Spleen (tissue), 11 donors: ENCODE results near the gene KMT5C. TPM values are rescaled to one million over a fixed set of nuclear protein-coding genes. Genes with fewer than 3 reads are reported as not detected.

Source experiments
- DNase-seq: peaks from one replicate; pipeline ENCODE4 v3.0.0-alpha.2; 2020
- H3K27ac ChIP-seq, 8 donors: fragments of 200-600 bp; sonication (generic) in 7 of 8; 1 replicate in 4 of 8; 2 replicates in 4 of 8; pipeline versions ENCODE4 v1.5.0 to v1.8.0; 2016 to 2021; ENCODE audit warnings: inconsistent platforms in 4 of 8, mild to moderate bottlenecking in 4 of 8, moderate library complexity in 1 of 8
- H3K27me3 ChIP-seq, 7 donors: fragments of 200-600 bp; sonication (generic) in 6 of 7; replicated peaks in 1 of 7; 1 replicate in 4 of 7; 2 replicates in 3 of 7; pipeline versions ENCODE4 v1.5.0 to v1.8.0; 2016 to 2021; ENCODE audit warnings: inconsistent platforms in 3 of 7, mild to moderate bottlenecking in 1 of 7
- H3K36me3 ChIP-seq, 6 donors: fragments of 200-600 bp; sonication (generic) in 5 of 6; 1 replicate in 4 of 6; 2 replicates in 2 of 6; pipeline versions ENCODE4 v1.5.0 to v1.8.0; 2016 to 2021; ENCODE audit warnings: inconsistent platforms in 2 of 6
- H3K4me1 ChIP-seq, 6 donors: fragments of 200-600 bp; sonication (generic) in 5 of 6; 1 replicate in 3 of 6; 2 replicates in 3 of 6; pipeline versions ENCODE4 v1.5.0 to v1.8.0; 2016 to 2021; ENCODE audit warnings: inconsistent platforms in 3 of 6
- H3K4me3 ChIP-seq, 8 donors: fragments of 200-600 bp; sonication (generic) in 7 of 8; 1 replicate in 4 of 8; 2 replicates in 4 of 8; pipeline versions ENCODE4 v1.5.0 to v1.8.0; 2016 to 2021; ENCODE audit warnings: inconsistent platforms in 4 of 8, mild to moderate bottlenecking in 4 of 8, moderate library complexity in 2 of 8
- H3K9me3 ChIP-seq, 8 donors: fragments of 200-600 bp; sonication (generic) in 7 of 8; 1 replicate in 4 of 8; 2 replicates in 4 of 8; pipeline versions ENCODE4 v1.5.0 to v1.8.0; 2016 to 2021; ENCODE audit warnings: inconsistent platforms in 4 of 8
- POLR2A ChIP-seq, 3 donors: fragments of 450-650 bp; IDR thresholded peaks; one replicate each; pipeline ENCODE4 v1.5.1; 2017; ENCODE audit warnings: antibody characterized with exemption in 3 of 3, mild to moderate bottlenecking in 1 of 3
- POLR2AphosphoS5 ChIP-seq, 3 donors: sonication (generic); formaldehyde crosslinking; IDR thresholded peaks; one replicate each; pipeline ENCODE4 v1.5.1; 2017; ENCODE audit warnings: antibody characterized with exemption in 3 of 3
- WGBS, 5 donors: extraction: QIAGEN DNeasy Blood & Tissue Kit in 3 of 5; methylation state at CpG; one replicate each; pipeline versions ENCODE4 v1.1.5 to v1.1.7; 2013 to 2018; 5-methylcytosine and 5-hydroxymethylcytosine counted together
- intact Hi-C: fragments of 100-400 bp; cut with DNase I; formaldehyde crosslinking; loops from one replicate; pipeline ENCODE4 v1.15.0; 2023; ENCODE audit warnings: low total_unique reads
- polyA plus RNA-seq, 3 donors: library from polyadenylated mRNA; stranded (reverse); fragments of 200-250 nt; gene quantifications; one replicate each; pipeline ENCODE4 v1.2.1, GENCODE V29; 2013
- total RNA-seq, 7 donors: library from RNA; depleted of rRNA in 3 of 7; stranded (reverse); fragments of >200 nt in 3 of 7; fragmentation: NEBNext Ultra II Directional in 4 of 7; extraction: Animal tissue kit (Norgen Biotek cat#: 25700) in 4 of 7; gene quantifications; one replicate each; pipeline versions ENCODE4 v1.1.0 to v1.2.1, GENCODE V29; 2016 to 2021
- TF ChIP-seq, protein P1 (sequence below), 11 experiments: fragments of 200-600 bp in 7 of 11; fragments of 450-650 bp in 4 of 11; sonication (generic) in 4 of 11; IDR thresholded peaks in 8 of 11; conservative IDR thresholded peaks in 3 of 11; 1 replicate in 7 of 11; 2 replicates in 4 of 11; pipeline versions ENCODE4 v1.4.0 to v1.8.0; 2016 to 2021; ENCODE audit warnings: antibody characterized with exemption in 11 of 11, inconsistent platforms in 4 of 11, mild to moderate bottlenecking in 1 of 11
- donor health status: healthy with polysubstance abuse.
- donor health status: DM: no; HTN: no; CAD: no; lungs with moderate emphysema.
- donor health status: DM: no; HTN: no; CAD: no.
- donor health status: Bipolar disorder and iron deficiency.
- donor health status: healthy.
- donor health status: DM: no; HTN: no; CAD: no.
- donor health status: DM: yes; HTN: yes; CAD: no.

KMT5C gene
- total and polyA plus RNA-seq, 10 donors, result 5.7 to 18.1 (median 12.2) TPM

GRCh38 chr19:55368106-55368505, 28.4 kb downstream of the KMT5C start:
- Histone ChIP-seq H3K27ac (no peak overlapping the region), H3K27me3 (peaks cover 5 to 76% (median 50%) of the 10 kb centered on the region in 7 donors), H3K4me3 (no peak overlapping the region), H3K9me3 (no peaks in the 10 kb centered on the region), H3K4me1 (peaks cover 0 to 21% (median 15%) of the 10 kb centered on the region in 6 donors), H3K36me3 (no peaks in the 10 kb centered on the region)
- DNase-seq, result no peak
- intact Hi-C loops, result no loop called here
- TF ChIP-seq, protein P1, sequence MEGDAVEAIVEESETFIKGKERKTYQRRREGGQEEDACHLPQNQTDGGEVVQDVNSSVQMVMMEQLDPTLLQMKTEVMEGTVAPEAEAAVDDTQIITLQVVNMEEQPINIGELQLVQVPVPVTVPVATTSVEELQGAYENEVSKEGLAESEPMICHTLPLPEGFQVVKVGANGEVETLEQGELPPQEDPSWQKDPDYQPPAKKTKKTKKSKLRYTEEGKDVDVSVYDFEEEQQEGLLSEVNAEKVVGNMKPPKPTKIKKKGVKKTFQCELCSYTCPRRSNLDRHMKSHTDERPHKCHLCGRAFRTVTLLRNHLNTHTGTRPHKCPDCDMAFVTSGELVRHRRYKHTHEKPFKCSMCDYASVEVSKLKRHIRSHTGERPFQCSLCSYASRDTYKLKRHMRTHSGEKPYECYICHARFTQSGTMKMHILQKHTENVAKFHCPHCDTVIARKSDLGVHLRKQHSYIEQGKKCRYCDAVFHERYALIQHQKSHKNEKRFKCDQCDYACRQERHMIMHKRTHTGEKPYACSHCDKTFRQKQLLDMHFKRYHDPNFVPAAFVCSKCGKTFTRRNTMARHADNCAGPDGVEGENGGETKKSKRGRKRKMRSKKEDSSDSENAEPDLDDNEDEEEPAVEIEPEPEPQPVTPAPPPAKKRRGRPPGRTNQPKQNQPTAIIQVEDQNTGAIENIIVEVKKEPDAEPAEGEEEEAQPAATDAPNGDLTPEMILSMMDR (IDR thresholded peaks at IDR 0.05 in 8 of 11, conservative IDR thresholded peaks at IDR 0.05 in 3 of 11), result no peak
- TF ChIP-seq POLR2A (IDR thresholded peaks at IDR 0.05) (no peak), POLR2AphosphoS5 (IDR thresholded peaks at IDR 0.05) (no peak)
- 87 to 96% (median 91%) methylated on average over 8 to 16 of the region's 16 CpGs for WGBS, 5 donors

GRCh38 chr19:55368701-55369563, 29.3 kb downstream of the KMT5C start:
- H3K4me1 ChIP-seq, result peaks cover 0 to 23% (median 15%) of the 10 kb centered on the region in 6 donors
- H3K27ac ChIP-seq, result no peak overlapping the region
- H3K36me3 ChIP-seq, result no peaks in the 10 kb centered on the region
- TF ChIP-seq, protein P1 (IDR thresholded peaks at IDR 0.05 in 8 of 11, conservative IDR thresholded peaks at IDR 0.05 in 3 of 11), result no peak
- TF ChIP-seq POLR2A (IDR thresholded peaks at IDR 0.05) (no peak), POLR2AphosphoS5 (IDR thresholded peaks at IDR 0.05) (no peak)
- no peaks in the 10 kb centered on the region for H3K9me3 ChIP-seq
- no peak for DNase-seq
- WGBS, 5 donors, result 13 to 27% (median 20%) methylated on average over 18 to 54 of the region's 54 CpGs
- peaks cover 5 to 84% (median 55%) of the 10 kb centered on the region in 7 donors for H3K27me3 ChIP-seq
- peak overlapping the region in 6 of 8 donors; percentile 9 to 61 (median 16) for H3K4me3 ChIP-seq
- intact Hi-C loops, result no loop called here

- H3K27me3 ChIP-seq, result peaks cover 5 to 91% (median 59%) of the 10 kb centered on the region in 7 donors
- no peak for DNase-seq
- no peak overlapping the region for H3K27ac ChIP-seq
- H3K36me3 ChIP-seq, result no peaks in the 10 kb centered on the region
- intact Hi-C loops, result no loop called here
- 0 to 5% (median 1%) methylated on average over 23 to 58 of the region's 59 CpGs for WGBS, 5 donors
- H3K9me3 ChIP-seq, result no peaks in the 10 kb centered on the region
- peak overlapping the region in 5 of 8 donors; percentile 10 to 61 (median 23) for H3K4me3 ChIP-seq
- peaks cover 0 to 30% (median 17%) of the 10 kb centered on the region in 6 donors for H3K4me1 ChIP-seq
- TF ChIP-seq, protein P1 (IDR thresholded peaks at IDR 0.05 in 8 of 11, conservative IDR thresholded peaks at IDR 0.05 in 3 of 11), result no peak
- TF ChIP-seq POLR2AphosphoS5 (IDR thresholded peaks at IDR 0.05) (no peak), POLR2A (IDR thresholded peaks at IDR 0.05) (no peak)
Measured at GRCh38 chr19:55369653-55370304, 30.1 kb downstream of the KMT5C start.
